GM12874 (cell line): ENCODE measurements around the gene RXRA.

Experiments used
- TF ChIP-seq, protein P1 (sequence below): IDR thresholded peaks from 2 replicates; pipeline ENCODE4 v1.5.1; 2011; ENCODE audit warnings: low read depth, mild to moderate bottlenecking, control low read depth, low read length, moderate library complexity; ENCODE audit not compliant: insufficient read depth

The RXRA gene

DNA sequence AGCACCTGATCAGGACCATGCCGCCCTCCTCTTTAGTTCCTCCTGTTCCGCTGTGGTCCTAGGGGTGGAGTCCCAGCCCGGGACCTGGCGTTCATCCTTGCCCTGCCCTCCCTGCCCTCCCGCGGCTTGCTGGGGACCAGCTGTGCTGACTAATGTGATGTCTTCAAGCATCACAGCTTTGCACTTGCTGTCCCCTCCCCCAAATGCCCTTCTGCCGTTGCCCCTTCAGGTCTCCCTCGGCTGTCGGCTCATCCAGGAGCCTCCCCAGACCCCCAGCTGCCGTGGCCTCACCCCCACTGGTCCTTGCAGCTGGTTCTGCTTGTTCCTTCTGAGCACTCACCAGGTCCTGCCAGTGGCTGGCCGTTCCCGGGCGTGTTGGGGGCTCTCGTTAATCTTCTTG is 19.9 kb downstream of the RXRA start:
- TF ChIP-seq, protein P1, sequence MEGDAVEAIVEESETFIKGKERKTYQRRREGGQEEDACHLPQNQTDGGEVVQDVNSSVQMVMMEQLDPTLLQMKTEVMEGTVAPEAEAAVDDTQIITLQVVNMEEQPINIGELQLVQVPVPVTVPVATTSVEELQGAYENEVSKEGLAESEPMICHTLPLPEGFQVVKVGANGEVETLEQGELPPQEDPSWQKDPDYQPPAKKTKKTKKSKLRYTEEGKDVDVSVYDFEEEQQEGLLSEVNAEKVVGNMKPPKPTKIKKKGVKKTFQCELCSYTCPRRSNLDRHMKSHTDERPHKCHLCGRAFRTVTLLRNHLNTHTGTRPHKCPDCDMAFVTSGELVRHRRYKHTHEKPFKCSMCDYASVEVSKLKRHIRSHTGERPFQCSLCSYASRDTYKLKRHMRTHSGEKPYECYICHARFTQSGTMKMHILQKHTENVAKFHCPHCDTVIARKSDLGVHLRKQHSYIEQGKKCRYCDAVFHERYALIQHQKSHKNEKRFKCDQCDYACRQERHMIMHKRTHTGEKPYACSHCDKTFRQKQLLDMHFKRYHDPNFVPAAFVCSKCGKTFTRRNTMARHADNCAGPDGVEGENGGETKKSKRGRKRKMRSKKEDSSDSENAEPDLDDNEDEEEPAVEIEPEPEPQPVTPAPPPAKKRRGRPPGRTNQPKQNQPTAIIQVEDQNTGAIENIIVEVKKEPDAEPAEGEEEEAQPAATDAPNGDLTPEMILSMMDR, result no peak

DNA sequence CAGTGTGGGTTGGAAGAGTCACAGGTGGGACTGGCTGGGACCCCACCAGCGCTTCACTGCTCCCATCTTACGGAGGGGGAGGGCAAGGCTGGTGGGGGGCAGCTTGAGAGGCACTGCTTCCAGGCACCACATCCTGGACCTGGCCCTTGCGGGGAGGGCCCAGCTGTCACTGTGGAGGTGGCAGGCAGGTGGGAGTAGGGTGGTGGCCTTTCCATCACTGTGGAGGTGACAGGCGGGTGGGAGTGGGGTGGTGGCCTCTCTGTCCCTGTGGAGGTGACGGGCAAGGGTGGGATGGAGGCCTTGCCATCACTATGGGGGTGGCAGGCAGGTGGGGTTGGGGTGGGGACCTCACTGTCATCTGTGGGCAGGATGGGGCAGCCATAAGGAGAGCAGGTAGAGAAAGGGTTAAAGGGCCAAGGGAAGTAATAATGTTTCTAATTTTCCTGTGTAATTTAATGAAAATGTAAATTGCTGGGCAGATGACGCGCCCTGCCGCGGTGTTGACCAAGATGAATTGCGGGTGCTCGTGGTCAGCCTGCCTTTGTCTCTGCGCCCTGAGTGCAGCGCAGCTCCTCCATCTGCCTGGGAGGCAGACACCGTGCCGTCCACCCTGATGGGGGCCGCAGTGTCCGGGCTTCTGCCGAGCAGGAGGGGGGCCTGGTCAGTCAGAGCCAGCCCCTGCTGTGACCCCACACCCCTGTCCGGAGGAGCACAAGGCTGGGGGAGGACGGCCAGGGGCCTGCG is 20.8 kb downstream of the RXRA start:
- TF ChIP-seq, protein P1, result no peak

DNA sequence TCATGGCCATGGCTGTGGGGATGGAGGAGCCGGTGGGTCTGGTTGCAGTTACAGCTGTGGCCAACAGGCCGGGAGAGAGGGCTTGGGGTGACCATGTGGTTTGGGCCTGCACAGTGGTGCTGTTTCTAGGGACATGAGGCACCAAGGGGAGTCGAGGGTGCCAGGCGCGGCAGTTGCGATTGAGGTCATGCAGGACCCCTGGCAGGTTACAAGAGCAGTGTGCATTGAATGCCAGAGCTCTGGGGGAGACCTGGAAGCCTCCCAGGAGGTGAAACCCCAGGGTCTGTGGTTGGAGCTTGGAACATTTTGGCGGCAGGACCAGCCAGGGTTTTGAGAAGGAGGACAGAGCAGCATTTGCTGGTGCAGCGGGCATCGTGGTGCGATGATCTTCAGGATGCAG is 21.7 kb downstream of the RXRA start:
- TF ChIP-seq, protein P1, result no peak

DNA sequence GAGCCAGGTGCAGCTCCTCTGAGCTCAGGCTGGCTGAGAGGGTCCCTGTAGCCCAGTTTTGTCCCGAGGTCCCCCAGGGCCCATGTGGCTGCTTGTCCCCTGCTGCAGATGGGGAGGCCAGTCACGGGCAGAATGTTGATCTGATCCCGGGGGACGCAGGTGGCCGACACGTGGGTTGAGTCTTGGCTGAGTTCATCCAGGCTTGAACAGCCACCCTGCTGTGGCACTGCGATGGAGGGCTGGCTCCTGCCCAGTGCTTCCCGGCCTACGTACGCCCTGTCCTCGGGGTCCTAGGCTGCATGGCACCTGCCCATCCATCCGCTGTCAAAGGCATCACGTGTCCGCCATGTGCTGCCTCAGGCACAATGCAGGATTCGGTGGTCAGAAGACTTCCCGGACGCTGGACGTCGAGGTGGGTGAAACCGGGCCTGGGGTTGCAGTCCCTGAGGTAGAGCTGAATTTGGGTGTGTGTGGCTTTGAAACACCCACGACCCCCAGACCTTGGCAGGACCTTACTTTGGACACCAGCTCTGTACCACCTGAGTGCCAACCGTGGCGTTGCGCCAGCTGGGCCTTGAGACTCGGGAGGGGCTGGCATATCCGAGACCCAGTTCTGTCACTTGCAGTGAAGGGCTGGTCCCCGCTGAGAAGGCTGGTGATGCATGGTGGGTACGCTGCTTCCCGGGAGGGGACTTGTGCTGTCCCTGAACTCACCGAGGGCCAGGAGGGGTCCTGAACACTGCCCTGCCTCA is 22.3 kb downstream of the RXRA start:
- TF ChIP-seq, protein P1, result no peak

DNA sequence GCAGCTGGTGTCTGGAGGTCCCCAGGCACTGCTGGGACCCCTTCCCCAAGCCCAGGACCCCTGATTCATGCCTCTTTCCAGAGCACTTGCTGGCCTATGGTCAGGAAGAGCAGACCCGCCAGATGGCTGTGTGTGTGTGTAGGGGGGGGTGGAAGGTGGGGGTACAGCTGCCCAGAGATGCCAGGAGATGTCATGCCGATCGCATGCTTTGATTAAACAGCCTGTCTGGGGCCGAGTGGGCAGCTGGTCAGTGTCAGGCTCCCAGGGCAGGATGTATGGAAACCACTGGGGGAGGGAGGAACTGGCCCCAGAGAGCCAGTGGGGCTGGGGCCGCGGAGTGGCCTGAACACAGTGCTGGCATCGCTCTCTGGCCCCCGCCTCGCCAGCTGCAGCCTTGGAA is 23.7 kb downstream of the RXRA start:
- TF ChIP-seq, protein P1, result no peak

DNA sequence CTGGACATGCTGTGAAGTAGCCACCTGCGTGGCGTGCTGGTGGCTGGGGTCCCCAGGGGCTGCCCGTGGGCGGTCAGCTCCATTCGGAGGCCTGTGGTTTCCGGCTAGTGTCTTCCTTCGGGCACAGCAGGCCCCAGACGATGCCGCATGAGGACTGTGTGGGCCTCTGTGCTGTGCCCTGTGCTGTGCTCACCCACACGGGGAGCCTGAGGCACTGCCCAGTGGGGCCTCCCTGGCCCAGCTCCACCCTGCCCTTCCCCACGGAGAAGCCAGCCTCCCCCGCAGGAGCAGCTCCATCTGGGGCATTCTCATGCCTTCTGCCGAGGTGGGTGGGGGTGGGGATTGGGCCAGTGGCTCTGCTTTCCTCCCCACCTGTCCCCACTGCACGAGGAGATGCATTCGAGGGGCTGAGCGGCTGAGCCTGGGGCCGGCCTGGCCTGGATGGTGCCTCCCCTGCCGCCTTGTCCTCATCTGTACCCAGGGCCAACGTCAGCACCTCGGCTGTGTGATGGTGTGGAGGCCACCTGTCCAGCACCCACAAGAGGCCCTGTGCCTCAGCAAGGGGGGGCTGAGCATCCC is 24.2 kb downstream of the RXRA start:
- TF ChIP-seq, protein P1, result no peak

DNA sequence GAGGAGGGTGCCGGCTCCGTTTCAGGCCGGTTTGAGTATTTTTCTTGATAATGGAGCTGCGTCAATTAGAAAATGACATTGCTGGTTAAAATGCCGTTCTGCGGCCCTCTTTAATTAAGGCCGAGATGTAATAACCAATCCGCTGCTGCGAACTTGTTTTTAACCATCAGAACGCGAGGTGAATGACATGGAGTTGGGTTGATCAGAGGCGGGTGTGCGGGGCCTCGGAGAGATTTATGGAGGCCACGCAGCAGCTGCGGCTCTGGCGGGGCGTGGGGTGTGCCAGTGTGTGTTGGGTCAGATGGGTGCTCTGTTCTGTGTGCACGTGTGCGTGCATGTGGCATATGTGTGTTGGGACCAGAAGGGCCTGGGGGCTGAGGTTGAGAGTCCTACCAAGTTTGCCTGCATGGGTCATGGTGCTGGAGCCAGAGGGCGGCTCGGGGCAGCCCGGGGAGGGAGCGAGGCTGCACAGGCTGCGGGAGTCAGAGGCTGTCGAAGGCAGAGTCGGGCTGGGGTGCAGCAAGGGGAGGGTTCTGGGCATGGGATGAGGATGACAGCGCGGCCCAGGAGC is 25.4 kb downstream of the RXRA start:
- TF ChIP-seq, protein P1, result no peak
